Vagina (tissue), 2 donors: Measurements from ENCODE around the gene HMGCR. TPM values are rescaled to one million over a fixed set of nuclear protein-coding genes. Genes with fewer than 3 reads are reported as not detected.
"Not testable (repeated sequence)": the region's sequence is repeated elsewhere in the genome, so short reads cannot be mapped to it uniquely, and the experiment has no call there.

Source experiments
- DNase-seq, 2 donors: peaks; one replicate each; pipeline ENCODE4 v3.0.0-alpha.2; 2017; ENCODE audit errors: extremely low spot score in 2 of 2
- H3K27ac ChIP-seq: fragments of 200-600 bp; sonication (generic); one replicate; pipeline ENCODE4 v1.5.1; 2019
- H3K27me3 ChIP-seq: fragments of 200-600 bp; sonication (generic); one replicate; pipeline ENCODE4 v1.5.1; 2019
- H3K36me3 ChIP-seq, 2 donors: fragments of 200-600 bp; sonication (generic); one replicate each; pipeline ENCODE4 v1.5.1; 2017 to 2019
- H3K4me1 ChIP-seq: fragments of 200-600 bp; sonication (generic); one replicate; pipeline ENCODE4 v1.5.1; 2019
- H3K4me3 ChIP-seq, 2 donors: fragments of 200-600 bp; sonication (generic); 1 replicate in 1 of 2; 2 replicates in 1 of 2; pipeline ENCODE4 v1.5.1; 2016 to 2019
- H3K9me3 ChIP-seq: fragments of 200-600 bp; sonication (generic); one replicate; pipeline ENCODE4 v1.5.1; 2019
- CTCF ChIP-seq, 3 experiments: fragments of 450-650 bp in 2 of 3; fragments of 200-600 bp in 1 of 3; sonication (generic) in 1 of 3; IDR thresholded peaks; one replicate each; pipeline ENCODE4 v1.5.1; 2017 to 2019; ENCODE audit warnings: antibody characterized with exemption in 3 of 3, mild to moderate bottlenecking in 2 of 3, moderate library complexity in 2 of 3
- POLR2A ChIP-seq, 2 donors: fragments of 450-650 bp; IDR thresholded peaks; one replicate each; pipeline ENCODE4 v1.6.1; 2017; ENCODE audit warnings: antibody characterized with exemption in 2 of 2, mild to moderate bottlenecking in 2 of 2, moderate library complexity in 2 of 2
- POLR2AphosphoS5 ChIP-seq, 2 donors: sonication (generic); formaldehyde crosslinking; IDR thresholded peaks; one replicate each; pipeline ENCODE4 v1.9.0; 2017; ENCODE audit warnings: antibody characterized with exemption in 2 of 2, mild to moderate bottlenecking in 2 of 2, low read depth in 1 of 2; ENCODE audit not compliant: insufficient read depth in 1 of 2
- intact Hi-C: fragments of 100-400 bp; cut with DNase I; formaldehyde crosslinking; loops from one replicate; pipeline ENCODE4 v1.15.1; 2023
- total RNA-seq: library from RNA; depleted of rRNA; stranded (reverse); fragments of >200 nt; gene quantifications from one replicate; pipeline ENCODE4 v1.2.3, GENCODE V29; 2016

Gene HMGCR
- total RNA-seq, 1 donor from 2014 or later = 42.7 TPM

- intact Hi-C loops = no loop called here
- DNase-seq = no peak
- H3K36me3 ChIP-seq = no peaks in the 10 kb centered on the region
- H3K4me3 ChIP-seq = no peak overlapping the region
- no peaks in the 10 kb centered on the region for H3K9me3 ChIP-seq
- H3K27me3 ChIP-seq = no peaks in the 10 kb centered on the region
- no peak overlapping the region for H3K27ac ChIP-seq
- TF ChIP-seq POLR2AphosphoS5 (IDR thresholded peaks at IDR 0.05; ENCODE audit: insufficient read depth in 1 of 2, low read depth in 1 of 2) = no peak
- H3K4me1 ChIP-seq = peaks cover 8% of the 10 kb centered on the region
Observed at GRCh38 chr5:75325242-75325641, 11.8 kb upstream of the HMGCR start.

GRCh38 chr5:75330404-75330803 lies 6.6 kb upstream of the HMGCR start:
- TF ChIP-seq CTCF (IDR thresholded peaks at IDR 0.05) = no peak
- TF ChIP-seq POLR2AphosphoS5 (IDR thresholded peaks at IDR 0.05; ENCODE audit: insufficient read depth in 1 of 2, low read depth in 1 of 2) = no peak
- TF ChIP-seq POLR2A (IDR thresholded peaks at IDR 0.05) = no peak
- Histone ChIP-seq H3K36me3 (no peaks in the 10 kb centered on the region), H3K4me3 (no peak overlapping the region), H3K27me3 (no peaks in the 10 kb centered on the region), H3K27ac (no peak overlapping the region), H3K4me1 (no peaks in the 10 kb centered on the region), H3K9me3 (no peaks in the 10 kb centered on the region)
- DNase-seq = no peak
- intact Hi-C loops = no loop called here

- Histone ChIP-seq H3K27me3 (no peaks in the 10 kb centered on the region), H3K36me3 (no peaks in the 10 kb centered on the region), H3K4me3 (no peak overlapping the region), H3K4me1 (peaks cover 9% of the 10 kb centered on the region), H3K27ac (no peak overlapping the region), H3K9me3 (no peaks in the 10 kb centered on the region)
- intact Hi-C loops = no loop called here
- DNase-seq = no peak
- TF ChIP-seq CTCF (IDR thresholded peaks at IDR 0.05) = no peak
- no peak for TF ChIP-seq POLR2A (IDR thresholded peaks at IDR 0.05)
- TF ChIP-seq POLR2AphosphoS5 (IDR thresholded peaks at IDR 0.05; ENCODE audit: insufficient read depth in 1 of 2, low read depth in 1 of 2) = no peak
Observed at GRCh38 chr5:75331095-75332090, 5.6 kb upstream of the HMGCR start.

- H3K27me3 ChIP-seq, H3K4me3 ChIP-seq, intact Hi-C loops, DNase-seq, H3K27ac ChIP-seq, H3K9me3 ChIP-seq, H3K36me3 ChIP-seq: not testable (repeated sequence)
- peaks cover 21% of the 10 kb centered on the region for H3K4me1 ChIP-seq
Observed at GRCh38 chr5:75333759-75334158, 3.3 kb upstream of the HMGCR start.

- H3K27me3 ChIP-seq, DNase-seq, H3K9me3 ChIP-seq, intact Hi-C loops, H3K4me3 ChIP-seq, H3K27ac ChIP-seq, H3K36me3 ChIP-seq: not testable (repeated sequence)
- H3K4me1 ChIP-seq = peaks cover 25% of the 10 kb centered on the region
Observed at GRCh38 chr5:75334413-75334812, 2.6 kb upstream of the HMGCR start.

GRCh38 chr5:75335486-75335885 lies 1.5 kb upstream of the HMGCR start:
- TF ChIP-seq POLR2A (IDR thresholded peaks at IDR 0.05) = no peak
- no peak for TF ChIP-seq POLR2AphosphoS5 (IDR thresholded peaks at IDR 0.05; ENCODE audit: insufficient read depth in 1 of 2, low read depth in 1 of 2)
- TF ChIP-seq CTCF (IDR thresholded peaks at IDR 0.05) = no peak
- no peak overlapping the region for H3K4me3 ChIP-seq
- H3K9me3 ChIP-seq = no peaks in the 10 kb centered on the region
- H3K36me3 ChIP-seq = no peaks in the 10 kb centered on the region
- intact Hi-C loops = no loop called here
- no peak overlapping the region for H3K27ac ChIP-seq
- H3K4me1 ChIP-seq = peaks cover 25% of the 10 kb centered on the region
- DNase-seq = no peak
- H3K27me3 ChIP-seq = no peaks in the 10 kb centered on the region
